DMS153 treated with DMSO at 0.1 percent for 48 hours (cell line): ENCODE results near the gene DDIT3.
"Not testable (repeated sequence)": the region's sequence is repeated elsewhere in the genome, so short reads cannot be mapped to it uniquely, and the experiment has no call there.

ENCODE experiments used
- DNase-seq: peaks from one replicate; lab custom pipeline; 2025; ENCODE audit not compliant: unreplicated experiment; lab: John Stamatoyannopoulos, UW

DDIT3 gene

GRCh38 chr12:57514246-57514645 lies 6.1 kb downstream of the DDIT3 start:
- DNase-seq: not testable (repeated sequence)

GRCh38 chr12:57513677-57514076 lies 6.6 kb downstream of the DDIT3 start:
- not testable (repeated sequence) for DNase-seq

- DNase-seq: no peak
Measured at GRCh38 chr12:57513266-57513665, 7.0 kb downstream of the DDIT3 start.

- no peak for DNase-seq
Measured at GRCh38 chr12:57512665-57513064, 7.6 kb downstream of the DDIT3 start.

- no peak for DNase-seq
Measured at GRCh38 chr12:57511588-57512325, 8.6 kb downstream of the DDIT3 start.

- DNase-seq: no peak
Measured at GRCh38 chr12:57511161-57511560, 9.2 kb downstream of the DDIT3 start.

- not testable (repeated sequence) for DNase-seq
Measured at GRCh38 chr12:57507796-57508195, 12.5 kb downstream of the DDIT3 start.

GRCh38 chr12:57506541-57506940 lies 13.8 kb downstream of the DDIT3 start:
- DNase-seq: not testable (repeated sequence)

GRCh38 chr12:57502311-57502969 lies 17.9 kb downstream of the DDIT3 start:
- not testable (repeated sequence) for DNase-seq

GRCh38 chr12:57500213-57500612 lies 20.1 kb downstream of the DDIT3 start:
- DNase-seq: no peak

- DNase-seq: no peak
Measured at GRCh38 chr12:57498571-57498970, 21.7 kb downstream of the DDIT3 start.

GRCh38 chr12:57498132-57498502 lies 22.2 kb downstream of the DDIT3 start:
- DNase-seq: no peak

GRCh38 chr12:57497223-57498131 lies 22.8 kb downstream of the DDIT3 start:
- no peak for DNase-seq

- no peak for DNase-seq
Measured at GRCh38 chr12:57496822-57497221, 23.5 kb downstream of the DDIT3 start.

GRCh38 chr12:57495051-57495701 lies 25.1 kb downstream of the DDIT3 start:
- DNase-seq: not testable (repeated sequence)

- no peak for DNase-seq
Measured at GRCh38 chr12:57491393-57492280, 28.7 kb downstream of the DDIT3 start.

GRCh38 chr12:57490126-57490525 lies 30.2 kb downstream of the DDIT3 start:
- no peak for DNase-seq

- DNase-seq: no peak
Measured at GRCh38 chr12:57489157-57489641, 31.1 kb downstream of the DDIT3 start.

- no peak for DNase-seq
Measured at GRCh38 chr12:57488402-57489156, 31.7 kb downstream of the DDIT3 start.
